ENCODE data around the gene FOXM1.

DNA sequence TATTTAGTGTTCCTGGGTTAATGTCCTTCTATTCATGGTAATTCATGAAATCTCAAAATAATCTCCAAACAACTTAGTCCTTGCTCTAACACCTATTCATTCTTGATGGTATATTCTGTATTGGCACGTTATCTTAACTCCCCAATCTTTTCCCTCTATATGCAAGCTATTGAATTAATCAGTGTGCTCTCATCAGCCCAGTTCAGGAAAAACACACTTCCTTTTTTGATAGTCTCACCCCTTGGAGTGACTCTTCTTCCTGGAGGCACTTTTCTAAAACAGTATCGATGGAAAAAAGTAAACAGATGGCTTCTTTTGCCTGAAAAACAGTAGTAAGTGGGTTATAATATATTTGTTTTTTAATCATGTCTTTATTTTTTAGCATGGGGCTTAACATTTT lies 42.3 kb upstream of the FOXM1 start:
- no peak for TF ChIP-seq SUZ12 (IDR thresholded peaks at IDR 0.05)
- no peak for TF ChIP-seq LEF1 (IDR thresholded peaks at IDR 0.05; ENCODE audit: borderline replicate concordance)
- TF ChIP-seq NFRKB (IDR thresholded peaks at IDR 0.05): no peak
- no peak for TF ChIP-seq FOXM1 (IDR thresholded peaks at IDR 0.05; ENCODE audit: borderline replicate concordance)
- no peak for TF ChIP-seq FOXK2 (IDR thresholded peaks at IDR 0.05)
- no peak for TF ChIP-seq HDGF (IDR thresholded peaks at IDR 0.05; ENCODE audit: borderline replicate concordance)
- no peak for TF ChIP-seq SP1 (IDR thresholded peaks at IDR 0.05)
